Endothelial cell (in vitro differentiated cells): ENCODE measurements around the gene RIGI. TPM values are rescaled to one million over a fixed set of nuclear protein-coding genes. Genes with fewer than 3 reads are reported as not detected.

Experiments
- DNase-seq: peaks from one replicate; pipeline ENCODE4 v3.0.0; 2021; ENCODE audit warnings: low spot score
- H3K27ac Mint-ChIP-seq: one replicate; pipeline ENCODE4 v1.8.0; 2021; ENCODE audit warnings: mixed read lengths, inconsistent platforms; ENCODE audit not compliant: unreplicated experiment
- H3K27me3 Mint-ChIP-seq: one replicate; pipeline ENCODE4 v1.8.0; 2021; ENCODE audit warnings: mild to moderate bottlenecking, moderate library complexity, mixed read lengths, inconsistent platforms; ENCODE audit not compliant: unreplicated experiment
- H3K36me3 Mint-ChIP-seq: one replicate; pipeline ENCODE4 v1.8.0; 2021; ENCODE audit warnings: mild to moderate bottlenecking, low read depth, mixed read lengths, inconsistent platforms; ENCODE audit not compliant: unreplicated experiment
- H3K4me1 Mint-ChIP-seq: one replicate; pipeline ENCODE4 v1.8.0; 2021; ENCODE audit warnings: mild to moderate bottlenecking, mixed read lengths, inconsistent platforms; ENCODE audit not compliant: unreplicated experiment
- H3K4me3 Mint-ChIP-seq: one replicate; pipeline ENCODE4 v1.8.0; 2021; ENCODE audit warnings: mild to moderate bottlenecking, mixed read lengths, inconsistent platforms; ENCODE audit not compliant: unreplicated experiment
- H3K9me3 Mint-ChIP-seq: one replicate; pipeline ENCODE4 v1.8.0; 2021; ENCODE audit warnings: mixed read lengths, inconsistent platforms; ENCODE audit not compliant: unreplicated experiment
- total RNA-seq: library from RNA; stranded (reverse); fragmentation: NEBNext Ultra II Directional; extraction: Animal tissue kit (Norgen Biotek cat#: 25700); gene quantifications from one replicate; pipeline ENCODE4 v1.2.1, GENCODE V29; 2021; ENCODE audit not compliant: unreplicated experiment
- TF ChIP-seq, protein P1 (sequence below): fragments of 200-600 bp; sonication (generic); IDR thresholded peaks from one replicate; pipeline ENCODE4 v1.5.0; 2021; ENCODE audit warnings: antibody characterized with exemption; ENCODE audit not compliant: unreplicated experiment

Gene RIGI
- total RNA-seq, 1 donor from 2014 or later = 8.4 TPM

DNA sequence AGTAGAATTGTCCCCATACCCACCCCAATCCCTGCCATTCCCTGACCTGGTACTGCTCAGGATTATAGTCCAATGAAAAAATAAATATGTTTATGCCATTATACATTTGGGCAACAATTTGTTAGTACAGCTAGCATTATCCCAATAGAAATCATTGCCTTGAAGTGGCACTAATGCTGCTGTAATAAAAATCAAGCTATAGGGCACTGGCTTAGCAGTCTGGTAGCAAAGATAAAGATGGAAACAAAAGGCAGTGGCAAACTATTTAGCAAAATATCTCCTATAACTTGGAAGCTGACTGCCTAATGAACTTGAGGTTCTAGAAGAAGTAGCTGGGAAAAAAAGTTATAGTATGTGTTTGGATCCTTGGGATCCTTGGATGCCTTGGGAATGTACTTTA lies 28.6 kb upstream of the RIGI start:
- H3K4me1 Mint-ChIP-seq = peaks cover 35% of the 10 kb centered on the region
- H3K9me3 Mint-ChIP-seq = no peaks in the 10 kb centered on the region
- H3K36me3 Mint-ChIP-seq = peaks cover 4% of the 10 kb centered on the region
- peaks cover 16% of the 10 kb centered on the region for H3K27me3 Mint-ChIP-seq
- H3K27ac Mint-ChIP-seq = no peak overlapping the region
- TF ChIP-seq, protein P1, sequence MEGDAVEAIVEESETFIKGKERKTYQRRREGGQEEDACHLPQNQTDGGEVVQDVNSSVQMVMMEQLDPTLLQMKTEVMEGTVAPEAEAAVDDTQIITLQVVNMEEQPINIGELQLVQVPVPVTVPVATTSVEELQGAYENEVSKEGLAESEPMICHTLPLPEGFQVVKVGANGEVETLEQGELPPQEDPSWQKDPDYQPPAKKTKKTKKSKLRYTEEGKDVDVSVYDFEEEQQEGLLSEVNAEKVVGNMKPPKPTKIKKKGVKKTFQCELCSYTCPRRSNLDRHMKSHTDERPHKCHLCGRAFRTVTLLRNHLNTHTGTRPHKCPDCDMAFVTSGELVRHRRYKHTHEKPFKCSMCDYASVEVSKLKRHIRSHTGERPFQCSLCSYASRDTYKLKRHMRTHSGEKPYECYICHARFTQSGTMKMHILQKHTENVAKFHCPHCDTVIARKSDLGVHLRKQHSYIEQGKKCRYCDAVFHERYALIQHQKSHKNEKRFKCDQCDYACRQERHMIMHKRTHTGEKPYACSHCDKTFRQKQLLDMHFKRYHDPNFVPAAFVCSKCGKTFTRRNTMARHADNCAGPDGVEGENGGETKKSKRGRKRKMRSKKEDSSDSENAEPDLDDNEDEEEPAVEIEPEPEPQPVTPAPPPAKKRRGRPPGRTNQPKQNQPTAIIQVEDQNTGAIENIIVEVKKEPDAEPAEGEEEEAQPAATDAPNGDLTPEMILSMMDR = no peak
- DNase-seq = no peak
- no peak overlapping the region for H3K4me3 Mint-ChIP-seq

DNA sequence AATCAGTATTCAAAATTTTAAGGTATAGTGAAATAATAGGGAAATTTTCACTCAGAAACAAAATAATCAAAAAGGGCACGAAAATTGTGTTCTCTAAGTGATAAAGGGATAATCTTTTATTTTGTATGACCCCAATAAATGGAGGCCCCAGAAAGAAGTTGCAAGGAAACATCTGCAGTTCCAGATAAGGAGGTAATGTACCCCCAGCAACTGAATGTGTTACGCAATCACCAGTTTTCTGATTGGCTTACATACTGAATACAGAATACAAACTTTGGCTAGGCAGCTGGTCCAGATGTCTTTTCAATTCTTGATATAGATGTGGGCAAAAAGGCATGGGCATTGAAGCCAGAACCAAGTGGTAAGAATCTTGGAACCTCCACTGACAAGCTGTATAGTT lies 28.1 kb upstream of the RIGI start:
- no peak for DNase-seq
- H3K4me1 Mint-ChIP-seq = peaks cover 34% of the 10 kb centered on the region
- peaks cover 4% of the 10 kb centered on the region for H3K36me3 Mint-ChIP-seq
- H3K9me3 Mint-ChIP-seq = no peaks in the 10 kb centered on the region
- no peak overlapping the region for H3K4me3 Mint-ChIP-seq
- peaks cover 16% of the 10 kb centered on the region for H3K27me3 Mint-ChIP-seq
- TF ChIP-seq, protein P1 = no peak
- peak overlapping the region; percentile 68 for H3K27ac Mint-ChIP-seq

DNA sequence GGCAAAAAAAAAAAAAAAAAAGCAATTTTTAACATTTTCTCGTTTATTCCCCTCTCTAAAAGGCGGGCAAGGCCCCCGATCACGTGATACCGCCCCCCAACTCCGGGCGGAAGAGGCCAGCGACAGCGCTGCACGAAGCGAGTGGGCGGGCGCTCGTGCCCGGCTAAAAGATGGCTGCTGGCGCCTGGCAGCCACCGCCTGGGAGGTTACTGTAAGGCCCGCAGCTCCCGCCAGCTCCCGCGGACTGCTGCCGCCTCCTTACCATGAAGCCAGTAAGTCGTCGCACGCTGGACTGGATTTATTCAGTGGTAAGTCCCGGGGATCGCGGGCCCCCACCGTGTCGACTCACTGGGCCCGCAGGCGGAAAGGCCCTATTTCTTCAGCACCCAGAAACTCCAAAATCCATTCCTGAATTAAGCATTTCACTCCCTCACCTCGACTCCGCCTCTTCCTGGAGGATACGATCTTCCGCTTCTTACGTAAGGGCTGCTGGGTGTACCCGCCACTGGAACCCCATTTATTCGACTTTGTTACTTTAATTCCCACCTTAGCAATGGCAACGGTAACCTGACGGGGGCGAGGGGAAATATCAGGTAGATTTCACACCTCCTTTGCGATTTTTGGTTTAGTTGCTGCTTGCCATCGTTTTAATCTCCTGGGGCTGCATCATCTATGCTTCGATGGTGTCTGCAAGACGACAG lies 26.3 kb upstream of the RIGI start, which contains the start of the genes SMIM27 and TOPORS:
Gene SMIM27, plus strand, starts transcription at position 156 of the 701 bp plus-strand sequence. Its CDS starts 108 bp downstream, at position 264.
Gene TOPORS, minus strand, starts transcription at position 415 of the 701 bp plus-strand sequence. Its CDS starts 150 bp downstream, at position 265.
- Mint-ChIP-seq H3K27ac (peak within 1 kb of the TSS; percentile 99), H3K4me1 (peaks cover 32% of the 10 kb centered on the region), H3K4me3 (peak within 1 kb of the TSS; percentile 99), H3K9me3 (no peaks in the 10 kb centered on the region), H3K36me3 (peaks cover 4% of the 10 kb centered on the region), H3K27me3 (peaks cover 16% of the 10 kb centered on the region)
- peak; percentile 87 for DNase-seq
- TF ChIP-seq, protein P1 = no peak

DNA sequence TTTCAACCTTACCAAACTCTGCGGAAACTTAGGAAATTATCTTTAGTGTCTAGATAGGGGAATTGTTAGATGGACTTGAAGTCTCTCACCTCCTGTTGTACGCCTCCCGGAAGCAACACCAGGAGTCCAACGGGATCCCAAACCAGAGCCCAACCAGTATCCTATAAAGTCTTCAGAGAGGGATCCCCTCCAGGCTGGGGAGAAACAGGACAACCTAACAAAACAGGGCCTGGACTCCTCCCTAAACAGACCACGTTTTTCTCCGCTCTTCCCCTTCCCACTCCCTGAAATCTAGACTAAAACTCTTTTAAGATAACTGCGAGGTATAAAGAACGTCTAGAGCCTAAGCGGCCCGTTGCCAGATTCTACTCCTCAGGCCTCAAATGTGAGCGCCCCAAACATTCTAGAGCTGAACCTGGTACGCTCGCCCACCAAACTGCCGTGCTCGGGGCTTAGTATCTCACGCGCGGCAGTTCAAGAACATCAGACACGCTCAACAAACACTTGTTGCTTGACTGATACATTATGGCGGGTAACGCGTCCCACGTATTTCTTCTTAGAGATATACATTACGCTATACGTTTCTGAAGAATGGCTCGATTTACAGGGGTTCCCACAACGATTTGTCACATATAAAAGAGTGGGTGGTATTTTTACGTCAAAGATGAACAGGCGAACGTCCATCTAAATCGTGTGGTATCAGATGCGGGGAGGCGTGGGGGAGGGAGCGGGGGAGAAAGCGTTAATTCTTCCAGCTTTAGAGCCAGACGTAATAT lies 25.5 kb upstream of the RIGI start:
- H3K36me3 Mint-ChIP-seq = peaks cover 4% of the 10 kb centered on the region
- TF ChIP-seq, protein P1 = no peak
- peak overlapping the region; percentile 99 for H3K27ac Mint-ChIP-seq
- peak overlapping the region; percentile 99 for H3K4me3 Mint-ChIP-seq
- peak; percentile 28 for DNase-seq
- H3K27me3 Mint-ChIP-seq = peaks cover 16% of the 10 kb centered on the region
- H3K9me3 Mint-ChIP-seq = no peaks in the 10 kb centered on the region
- peaks cover 32% of the 10 kb centered on the region for H3K4me1 Mint-ChIP-seq
